Measurements from ENCODE around the gene SMPX. TPM values are rescaled to one million over a fixed set of nuclear protein-coding genes. Genes with fewer than 3 reads are reported as not detected.

The SMPX gene
- total RNA-seq, result not detected in 2 replicates

GRCh38 chrX:21757960-21758359, at the start of gene SMPX:
Gene SMPX (minus strand): TSS chrX:21758116. CDS start chrX:21754290, 3,826 bp downstream.

GRCh38 chrX:21658152-21658737, 99.7 kb downstream of the SMPX start, which contains the start of gene KLHL34:
Gene KLHL34 (minus strand): TSS chrX:21658330. CDS start chrX:21657788, 542 bp downstream.

Other genes starting within 250 kb of the SMPX start
- not detected in 2 replicates for gene KLHL34, start 99.8 kb downstream of the SMPX start, total RNA-seq
- gene MBTPS2, start 81.5 kb upstream of the SMPX start, total RNA-seq, result 3.9 and 6.8 TPM in 2 replicates
- 0.94 and 1.4 TPM in 2 replicates for gene YY2, start 97.9 kb upstream of the SMPX start, total RNA-seq
- gene SMS, start 182.6 kb upstream of the SMPX start, total RNA-seq, result 153 and 180 TPM in 2 replicates